GM18858 (cell line): ENCODE results near the gene STK17B.
"Not testable (repeated sequence)": the region's sequence is repeated elsewhere in the genome, so short reads cannot be mapped to it uniquely, and the experiment has no call there.

Source experiments
- ATAC-seq: cut with Tn5 transposase; IDR thresholded peaks from one replicate; pipeline ENCODE4 v1.9.1; 2021; ENCODE audit not compliant: unreplicated experiment

The STK17B gene

GRCh38 chr2:196171248-196171871, at the start of gene STK17B:
Gene STK17B (minus strand): TSS chr2:196171578. CDS start chr2:196163383, 8,195 bp downstream.
- ATAC-seq = peak; percentile 35

GRCh38 chr2:196220671-196221070, 49.3 kb upstream of the STK17B start:
- no peak for ATAC-seq

GRCh38 chr2:196219671-196220070, 48.3 kb upstream of the STK17B start:
- no peak for ATAC-seq

- ATAC-seq = no peak
These were observed 46.7 kb upstream of the STK17B start for GRCh38 chr2:196218106-196218505.

- no peak for ATAC-seq
These were observed 45.7 kb upstream of the STK17B start for GRCh38 chr2:196217116-196217515.

GRCh38 chr2:196215376-196215775, 44.0 kb upstream of the STK17B start:
- no peak for ATAC-seq

- ATAC-seq = no peak
These were observed 42.8 kb upstream of the STK17B start for GRCh38 chr2:196214156-196214555.

GRCh38 chr2:196213252-196213980, 42.0 kb upstream of the STK17B start:
- no peak for ATAC-seq

GRCh38 chr2:196208915-196209314, 37.5 kb upstream of the STK17B start:
- no peak for ATAC-seq

- ATAC-seq = no peak
These were observed 35.4 kb upstream of the STK17B start for GRCh38 chr2:196206804-196207203.

- ATAC-seq = no peak
These were observed 34.6 kb upstream of the STK17B start for GRCh38 chr2:196205881-196206435.

GRCh38 chr2:196205011-196205766, 33.8 kb upstream of the STK17B start:
- ATAC-seq = no peak

- no peak for ATAC-seq
These were observed 30.0 kb upstream of the STK17B start for GRCh38 chr2:196201229-196202009.

- ATAC-seq = peak; percentile 99
These were observed 29.2 kb upstream of the STK17B start for GRCh38 chr2:196200557-196200956.

- no peak for ATAC-seq
These were observed 24.4 kb upstream of the STK17B start for GRCh38 chr2:196195758-196196157.

GRCh38 chr2:196195302-196195701, 23.9 kb upstream of the STK17B start:
- no peak for ATAC-seq

- ATAC-seq = no peak
These were observed 20.2 kb upstream of the STK17B start for GRCh38 chr2:196191541-196191940.

- ATAC-seq = no peak
These were observed 16.6 kb upstream of the STK17B start for GRCh38 chr2:196187898-196188458.

- ATAC-seq = not testable (repeated sequence)
These were observed 15.9 kb upstream of the STK17B start for GRCh38 chr2:196187175-196187700.

- ATAC-seq = no peak
These were observed 15.0 kb upstream of the STK17B start for GRCh38 chr2:196186266-196186980.
